Measurements from ENCODE around the gene LIN54. TPM values are rescaled to one million over a fixed set of nuclear protein-coding genes. Genes with fewer than 3 reads are reported as not detected.

Gene LIN54
- total and polyA plus RNA-seq, 9 of the 15 experiments (the other 6 are each of a cell fraction or from before 2014, with no cell fraction given): 2.2 to 22.5 (median 15.8) TPM

- no peak for FAIRE-seq
- Histone ChIP-seq H4K20me1 (replicated peaks; ENCODE audit: control insufficient read depth, insufficient read depth, low read length) (no peaks in the 10 kb centered on the region), H2AFZ (ENCODE audit: low read depth, low read length) (no peak overlapping the region), H3K4me2 (ENCODE audit: insufficient read depth, low read length) (peak overlapping the region; percentile 92), H3K9me3 (replicated peaks; ENCODE audit: control insufficient read depth, insufficient read depth, low read depth, low read length) (no peaks in the 10 kb centered on the region), H3K79me2 (ENCODE audit: control insufficient read depth, insufficient read depth, low read length) (peaks cover 81% of the 10 kb centered on the region), H3K4me1 (replicated peaks in 1 of 2; ENCODE audit: control insufficient read depth in 2 of 2, insufficient read depth in 2 of 2, low read length in 2 of 2) (peaks cover 6 to 16% of the 10 kb centered on the region in 2 experiments; a peak in 3 of 5 replicates), H3K9me1 (ENCODE audit: control insufficient read depth, insufficient read depth, low read length) (no peaks in the 10 kb centered on the region), H3K27ac (ENCODE audit: extremely low read depth, low read depth, low read length) (peak overlapping the region; percentile 87; the same call in 2 of the 3 replicates), H3K9ac (ENCODE audit: insufficient read depth in 1 of 2, low read depth in 2 of 2, low read length in 2 of 2) (peak overlapping the region in 1 of 2 experiments; percentile 85; a peak in 2 of 4 replicates), H3K27me3 (ENCODE audit: control insufficient read depth in 2 of 2, insufficient read depth in 2 of 2, low read length in 2 of 2) (no peaks in the 10 kb centered on the region), H3K36me3 (ENCODE audit: control insufficient read depth, insufficient read depth, low read length) (no peaks in the 10 kb centered on the region), H3K4me3 (peak overlapping the region; percentile 87)
- ChIA-PET POLR2A (interaction anchor here (0.6 to 2.6 kb wide), 4 partner anchors 10 to 77 kb away, joined by 3 to 8 read pairs (median 4); no protein-coding TSS in a partner anchor), CTCF (ENCODE audit: low intra/inter-chr PET ratio) (no interaction called here)
- BruUV-seq (replicated peaks): TSS peak; percentile 31
- no peak for ATAC-seq
- no peak for DNase-seq (ENCODE audit: extremely low read depth in 1 of 4, low spot score in 3 of 4)
- in situ Hi-C loops (cut with MboI): no loop called here
- 9% methylated on average over 3 of the region's 3 CpGs for WGBS (ENCODE audit: insufficient coverage, low coverage, missing lambda C conversion rate)
- intact Hi-C loops (cut with micrococcal nuclease): no loop called here
- TF ChIP-seq CEBPG (CRISPR knock-in tag; IDR thresholded peaks at IDR 0.05) (no peak; the same call in 1 of the 2 replicates), CEBPG (tag; conservative IDR thresholded peaks at IDR 0.05 in 1 of 2, IDR thresholded peaks at IDR 0.05 in 1 of 2) (peak; percentile 66 to 72), ELF2 (CRISPR knock-in tag; IDR thresholded peaks at IDR 0.05) (no peak), PHF21A (IDR thresholded peaks at IDR 0.05; ENCODE audit: borderline replicate concordance, low read depth) (no peak), REST (IDR thresholded peaks at IDR 0.05; ENCODE audit: borderline replicate concordance) (no peak), REST (CRISPR knock-in tag; IDR thresholded peaks at IDR 0.05; ENCODE audit: low read depth) (no peak), IRF1 (CRISPR knock-in tag; IDR thresholded peaks at IDR 0.05; ENCODE audit: borderline replicate concordance) (no peak), ARID1B (IDR thresholded peaks at IDR 0.05) (no peak), ZNF282 (CRISPR knock-in tag; IDR thresholded peaks at IDR 0.05) (no peak), E4F1 (CRISPR knock-in tag; IDR thresholded peaks at IDR 0.05; ENCODE audit: borderline replicate concordance) (no peak), HDAC2 (IDR thresholded peaks at IDR 0.05) (no peak), TAL1 (IDR thresholded peaks at IDR 0.05) (no peak)
Observed at GRCh38 chr4:83009529-83009928, 1.1 kb downstream of the LIN54 start.
